Epithelial cell of prostate (primary cell): Measurements from ENCODE around the gene KIAA1549.
"Not testable (repeated sequence)": the region's sequence is repeated elsewhere in the genome, so short reads cannot be mapped to it uniquely, and the experiment has no call there.

ENCODE experiments used
- DNase-seq: peaks from one replicate; pipeline ENCODE4 v3.0.0-alpha.2; 2011; ENCODE audit warnings: low read depth, low spot score
- H3K27ac ChIP-seq: fragments of 450-650 bp; 2 replicates; pipeline ENCODE4 v1.5.1; 2017; ENCODE audit warnings: mild to moderate bottlenecking

The KIAA1549 gene

GRCh38 chr7:138948403-138948802, 32.8 kb downstream of the KIAA1549 start:
- no peak overlapping the region for H3K27ac ChIP-seq
- DNase-seq, result no peak

- no peak overlapping the region for H3K27ac ChIP-seq
- no peak for DNase-seq
Measured at GRCh38 chr7:138945821-138946220, 35.4 kb downstream of the KIAA1549 start.

DNA sequence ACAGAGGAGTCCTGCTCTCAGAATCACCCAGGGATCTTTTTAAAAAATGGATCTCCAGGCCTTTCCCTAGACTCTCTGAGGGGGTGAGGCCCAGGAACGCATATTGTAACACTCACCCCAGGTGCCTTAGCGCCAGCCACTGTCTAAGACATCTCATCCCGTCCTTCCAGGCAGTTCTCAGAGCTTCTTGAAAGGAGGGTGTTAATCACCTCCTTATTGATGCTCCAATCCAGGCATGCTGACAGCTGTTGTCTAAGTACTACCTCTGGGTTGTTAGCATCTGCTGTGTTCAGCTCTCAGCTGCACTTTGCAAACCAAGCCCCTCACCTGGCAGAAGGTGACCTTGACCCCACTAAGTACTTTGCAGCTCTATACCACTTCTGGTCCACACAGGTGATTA, 36.0 kb downstream of the KIAA1549 start:
- no peak for DNase-seq
- no peak overlapping the region for H3K27ac ChIP-seq

DNA sequence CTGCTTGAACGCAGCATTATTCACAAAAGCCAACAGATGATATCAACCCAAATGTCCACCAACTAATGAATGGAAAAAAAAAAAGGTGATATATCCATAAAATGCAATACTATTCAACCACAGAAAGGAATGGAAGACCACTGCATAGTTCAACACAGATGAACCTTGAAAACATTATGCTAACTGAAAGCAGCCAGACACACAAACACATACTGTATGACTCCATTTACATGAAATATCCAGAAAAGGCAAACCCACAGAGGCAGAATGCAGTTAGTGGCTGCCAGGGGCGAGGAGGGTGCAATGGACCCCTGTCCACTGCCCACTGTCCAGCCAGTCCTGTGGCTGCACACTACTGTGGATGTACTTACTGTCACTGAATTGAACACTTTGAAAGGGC, 36.6 kb downstream of the KIAA1549 start:
- no peak overlapping the region for H3K27ac ChIP-seq
- no peak for DNase-seq

- no peak overlapping the region for H3K27ac ChIP-seq
- no peak for DNase-seq
Measured at GRCh38 chr7:138943061-138943460, 38.1 kb downstream of the KIAA1549 start.

- no peak overlapping the region for H3K27ac ChIP-seq
- DNase-seq, result no peak
Measured at GRCh38 chr7:138941545-138941944, 39.6 kb downstream of the KIAA1549 start.

- not testable (repeated sequence) for DNase-seq, H3K27ac ChIP-seq
Measured at GRCh38 chr7:138940602-138941001, 40.6 kb downstream of the KIAA1549 start.

DNA sequence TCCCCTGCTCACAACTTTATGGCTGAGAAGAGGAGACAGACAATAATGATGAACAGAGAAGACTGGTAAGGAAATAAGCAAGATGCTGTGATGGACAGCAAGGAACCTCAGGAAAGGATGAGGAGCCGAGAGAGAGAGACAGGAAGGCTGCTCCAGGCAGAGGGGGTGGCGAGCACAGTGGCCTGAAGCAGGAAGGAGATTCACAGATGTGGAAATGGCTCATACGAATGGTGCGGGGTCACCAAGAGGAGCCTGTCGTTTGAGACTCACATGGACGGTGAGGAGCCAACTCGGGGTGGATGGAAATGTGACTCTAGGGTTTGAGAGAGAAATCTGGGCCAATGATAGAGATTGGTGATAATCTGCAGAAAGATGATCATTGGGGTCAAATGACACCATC, 43.7 kb downstream of the KIAA1549 start:
- no peak overlapping the region for H3K27ac ChIP-seq
- DNase-seq, result no peak

DNA sequence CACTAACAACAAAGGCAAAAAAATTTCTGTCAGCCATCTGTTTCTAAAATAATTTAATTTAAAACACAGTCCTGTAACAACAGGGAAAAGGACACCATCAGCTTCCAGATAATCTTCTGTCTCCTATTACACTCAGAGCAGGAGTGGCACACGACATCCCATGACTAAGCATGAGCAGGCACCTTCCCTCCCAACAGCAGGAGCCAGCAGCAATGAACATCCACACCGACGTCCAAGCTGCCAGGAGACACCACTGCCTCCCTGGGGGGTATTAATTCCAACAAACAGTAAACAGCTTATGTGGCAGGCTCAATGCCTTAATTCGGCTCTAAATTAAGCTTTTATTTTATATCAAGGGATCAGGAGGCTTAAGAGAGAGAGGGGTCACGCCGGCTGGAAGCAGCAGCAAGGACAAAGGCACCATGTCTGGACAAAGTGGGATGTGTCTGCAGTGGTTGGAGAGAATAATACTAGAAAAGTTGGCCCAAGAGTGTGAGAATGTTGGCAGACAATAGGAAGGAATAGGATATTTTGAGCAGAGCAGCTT, 45.7 kb downstream of the KIAA1549 start:
- DNase-seq, result no peak
- peak overlapping the region; percentile 72 for H3K27ac ChIP-seq

GRCh38 chr7:138934861-138935260, 46.3 kb downstream of the KIAA1549 start:
- H3K27ac ChIP-seq, result peak overlapping the region; percentile 72

GRCh38 chr7:138934367-138934766, 46.8 kb downstream of the KIAA1549 start:
- peak overlapping the region; percentile 72 for H3K27ac ChIP-seq
- DNase-seq, result no peak

More at GRCh38 chr7:138934861-138935260, 46.3 kb downstream of the KIAA1549 start:
- no peak for DNase-seq

GRCh38 chr7:138932870-138933269, 48.3 kb downstream of the KIAA1549 start:
- DNase-seq, result no peak

GRCh38 chr7:138932427-138932826, 48.8 kb downstream of the KIAA1549 start:
- DNase-seq, result no peak
- no peak overlapping the region for H3K27ac ChIP-seq

More at GRCh38 chr7:138932870-138933269, 48.3 kb downstream of the KIAA1549 start:
- H3K27ac ChIP-seq, result no peak overlapping the region

DNA sequence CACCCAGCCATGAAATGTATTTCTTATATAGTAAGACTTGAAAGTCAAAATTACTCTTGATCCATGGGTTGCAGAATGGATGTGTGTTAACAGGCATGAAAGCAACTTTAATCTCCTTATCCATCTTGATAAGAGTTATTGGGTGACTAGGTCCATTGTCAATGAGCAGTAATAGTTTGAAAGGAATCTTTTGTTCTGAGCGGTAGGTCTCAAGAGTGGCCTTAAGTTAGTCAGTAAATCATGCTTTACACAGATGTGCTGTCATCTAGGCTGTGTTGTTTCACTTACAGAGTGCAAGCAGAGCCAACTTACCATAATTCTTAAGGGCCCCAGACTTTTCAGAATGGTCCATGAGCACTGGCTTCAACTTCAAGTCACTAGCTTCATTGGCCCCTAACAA, 51.2 kb downstream of the KIAA1549 start:
- no peak overlapping the region for H3K27ac ChIP-seq
- no peak for DNase-seq

DNA sequence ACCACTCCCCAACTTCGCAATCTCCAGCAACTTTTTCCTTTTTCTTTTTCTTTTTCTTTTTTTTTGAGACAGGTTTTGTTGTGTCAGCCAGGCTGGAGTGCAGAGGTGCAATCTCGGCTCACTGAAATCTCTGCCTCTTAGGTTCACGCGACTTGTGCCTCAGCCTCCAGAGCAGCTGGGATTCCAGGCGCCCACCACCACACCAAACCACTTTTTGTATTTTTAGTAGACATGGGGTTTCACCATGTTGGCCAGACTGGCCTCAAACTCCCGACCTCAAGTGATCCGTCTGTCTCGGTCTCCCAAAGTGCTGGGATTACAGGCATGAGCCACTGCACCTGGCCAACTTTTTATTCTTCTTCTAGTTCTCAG, 55.0 kb downstream of the KIAA1549 start:
- H3K27ac ChIP-seq, result no peak overlapping the region
- DNase-seq, result no peak

DNA sequence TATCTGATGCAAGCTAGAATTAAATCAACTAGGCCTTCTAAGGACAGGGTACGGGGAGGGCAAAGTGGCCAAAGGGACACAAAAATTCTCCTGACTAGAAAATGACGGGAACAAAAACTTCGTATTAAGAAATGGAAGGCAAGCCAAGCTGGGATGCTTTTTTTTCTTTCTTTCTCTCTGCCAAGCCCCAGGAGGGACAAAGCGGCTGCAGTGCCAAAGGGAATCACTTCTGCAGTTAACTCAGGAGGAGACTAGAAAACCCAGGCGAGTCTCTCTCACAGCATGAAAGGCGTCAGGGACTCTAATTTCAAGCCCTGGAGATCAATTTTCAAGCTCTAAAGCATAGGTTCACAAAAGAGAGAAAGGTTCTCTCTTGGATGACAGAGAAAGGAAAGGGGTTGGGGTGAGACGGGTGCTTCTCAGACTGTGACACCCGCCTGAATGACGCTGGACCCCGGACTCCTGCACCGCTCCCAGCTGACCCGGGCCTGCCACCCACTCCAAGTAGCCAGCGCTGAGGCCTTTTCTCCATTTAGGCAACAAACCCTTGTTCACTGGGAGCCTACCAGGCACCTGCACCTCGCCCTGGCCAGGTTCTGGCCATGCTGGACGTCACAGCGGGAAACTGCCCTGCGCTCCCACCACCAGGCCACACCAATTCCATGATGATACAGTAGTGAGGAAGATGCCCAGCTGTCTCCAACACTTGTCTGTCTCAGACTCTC, 56.5 kb downstream of the KIAA1549 start:
- H3K27ac ChIP-seq, result no peak overlapping the region
- DNase-seq, result no peak

DNA sequence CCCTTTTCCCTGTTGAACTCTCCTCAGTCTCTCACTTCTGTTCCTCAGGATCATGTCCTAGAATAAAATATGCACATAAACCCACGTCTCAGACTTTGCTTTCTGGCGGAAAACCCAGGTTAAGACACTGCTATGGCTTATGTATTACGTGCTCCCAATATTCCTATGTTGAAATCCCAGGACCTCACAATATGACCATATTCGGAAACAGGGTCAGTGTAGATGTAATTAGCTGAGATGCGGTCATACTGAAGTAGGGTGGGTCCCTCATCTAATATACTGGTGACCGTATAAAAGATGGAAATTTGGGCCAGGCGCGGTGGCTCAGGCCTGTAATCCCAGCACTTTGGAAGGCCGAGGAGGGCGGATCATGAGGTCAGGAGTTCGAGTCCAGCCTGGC, 59.9 kb downstream of the KIAA1549 start:
- H3K27ac ChIP-seq, result no peak overlapping the region
- no peak for DNase-seq

DNA sequence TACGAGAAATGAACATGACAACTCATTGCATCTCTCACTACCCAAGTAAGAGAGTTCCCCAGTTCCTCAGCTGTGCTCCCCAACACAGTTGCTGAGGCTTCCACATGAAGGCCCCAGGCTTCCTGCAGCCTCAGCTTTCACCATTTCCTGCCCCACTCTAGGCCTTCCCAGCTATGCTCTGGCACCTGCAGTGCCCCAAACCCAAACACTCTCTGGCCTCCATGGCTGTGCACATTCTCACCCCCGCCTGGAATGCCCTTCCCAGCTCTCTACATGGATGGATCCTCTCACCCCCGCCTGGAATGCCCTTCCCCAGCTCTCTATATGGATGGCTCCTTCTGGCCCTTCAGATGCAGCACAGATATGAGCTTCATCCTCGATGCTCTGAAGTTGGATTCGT, 61.3 kb downstream of the KIAA1549 start:
- DNase-seq, result no peak
- no peak overlapping the region for H3K27ac ChIP-seq

DNA sequence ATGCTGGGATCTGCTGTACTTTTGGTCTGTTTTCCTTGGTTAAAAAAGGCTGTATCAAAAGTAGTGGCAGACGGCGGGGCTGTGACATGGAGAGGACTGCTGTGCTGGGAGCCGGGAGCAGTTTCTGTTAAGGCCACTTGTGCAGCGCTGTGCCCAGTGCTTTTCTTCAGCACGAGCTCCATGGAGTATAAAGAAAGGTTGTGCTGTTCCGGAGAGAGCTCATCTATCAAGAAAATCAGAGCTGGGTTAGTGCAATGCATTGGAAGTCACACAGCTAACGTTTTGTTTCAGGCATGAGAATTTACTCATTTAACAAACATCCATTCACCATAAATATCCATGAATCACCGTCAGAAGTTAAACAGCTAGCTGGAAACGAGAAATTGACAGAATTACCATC, 62.0 kb downstream of the KIAA1549 start:
- no peak for DNase-seq

GRCh38 chr7:138918756-138919155, 62.4 kb downstream of the KIAA1549 start:
- no peak overlapping the region for H3K27ac ChIP-seq

More for the DNA sequence above, 62.0 kb downstream of the KIAA1549 start:
- no peak overlapping the region for H3K27ac ChIP-seq

GRCh38 chr7:138918176-138918575, 63.0 kb downstream of the KIAA1549 start:
- H3K27ac ChIP-seq, result no peak overlapping the region
- no peak for DNase-seq

More at GRCh38 chr7:138918756-138919155, 62.4 kb downstream of the KIAA1549 start:
- DNase-seq, result no peak

- no peak for DNase-seq
- H3K27ac ChIP-seq, result no peak overlapping the region
Measured at GRCh38 chr7:138917771-138918170, 63.4 kb downstream of the KIAA1549 start.
